Measurements from ENCODE around the gene KCNS1.

KCNS1 gene

DNA sequence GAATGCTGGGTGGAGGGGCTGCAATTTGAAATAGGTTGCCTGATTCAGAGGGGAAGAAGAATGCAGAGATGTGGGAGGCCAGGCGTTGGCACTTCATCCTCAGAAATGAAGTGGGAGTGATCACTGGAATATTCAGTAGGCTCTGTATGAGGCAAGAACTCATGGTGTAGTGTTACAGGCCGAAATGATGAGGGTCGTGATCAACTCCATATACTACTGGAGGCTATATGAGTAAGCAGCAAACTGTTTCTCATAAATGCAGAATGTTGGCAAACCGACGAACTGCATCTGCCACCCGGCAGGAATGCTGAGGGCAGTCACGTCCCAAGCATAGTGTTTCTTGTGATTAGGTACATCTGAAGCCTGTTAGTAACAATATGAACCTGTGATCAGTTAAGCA lies 12.7 kb downstream of the KCNS1 start:
- no peak overlapping the region for H3K4me2 ChIP-seq (ENCODE audit: low read length)
- no peak overlapping the region for H3K9ac ChIP-seq (ENCODE audit: low read length)
- no peak overlapping the region for H3K27ac ChIP-seq (ENCODE audit: low read depth, low read length, poor library complexity, severe bottlenecking)
- H3K9me2 ChIP-seq (ENCODE audit: low read depth, low read length), result no peaks in the 10 kb centered on the region
- TF ChIP-seq, protein P1, sequence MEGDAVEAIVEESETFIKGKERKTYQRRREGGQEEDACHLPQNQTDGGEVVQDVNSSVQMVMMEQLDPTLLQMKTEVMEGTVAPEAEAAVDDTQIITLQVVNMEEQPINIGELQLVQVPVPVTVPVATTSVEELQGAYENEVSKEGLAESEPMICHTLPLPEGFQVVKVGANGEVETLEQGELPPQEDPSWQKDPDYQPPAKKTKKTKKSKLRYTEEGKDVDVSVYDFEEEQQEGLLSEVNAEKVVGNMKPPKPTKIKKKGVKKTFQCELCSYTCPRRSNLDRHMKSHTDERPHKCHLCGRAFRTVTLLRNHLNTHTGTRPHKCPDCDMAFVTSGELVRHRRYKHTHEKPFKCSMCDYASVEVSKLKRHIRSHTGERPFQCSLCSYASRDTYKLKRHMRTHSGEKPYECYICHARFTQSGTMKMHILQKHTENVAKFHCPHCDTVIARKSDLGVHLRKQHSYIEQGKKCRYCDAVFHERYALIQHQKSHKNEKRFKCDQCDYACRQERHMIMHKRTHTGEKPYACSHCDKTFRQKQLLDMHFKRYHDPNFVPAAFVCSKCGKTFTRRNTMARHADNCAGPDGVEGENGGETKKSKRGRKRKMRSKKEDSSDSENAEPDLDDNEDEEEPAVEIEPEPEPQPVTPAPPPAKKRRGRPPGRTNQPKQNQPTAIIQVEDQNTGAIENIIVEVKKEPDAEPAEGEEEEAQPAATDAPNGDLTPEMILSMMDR (IDR thresholded peaks at IDR 0.05; ENCODE audit: low read length), result no peak
- TF ChIP-seq EZH2 (IDR thresholded peaks at IDR 0.05; ENCODE audit: borderline replicate concordance, low read length), result no peak
- no peaks in the 10 kb centered on the region for H4K20me1 ChIP-seq (ENCODE audit: insufficient read depth, low read length)
- H3F3A ChIP-seq (ENCODE audit: insufficient read depth, low read length), result no peaks in the 10 kb centered on the region
- peaks cover 13% of the 10 kb centered on the region; the same call in 1 of the 2 replicates for H3K36me3 ChIP-seq (ENCODE audit: insufficient read depth, low read length)
- no peak overlapping the region for H2AFZ ChIP-seq (ENCODE audit: low read length)
- H3K4me3 ChIP-seq (ENCODE audit: low read depth, low read length, poor library complexity, severe bottlenecking), result no peak overlapping the region
- H3K79me2 ChIP-seq (ENCODE audit: insufficient read depth, low read length), result no peaks in the 10 kb centered on the region
- no peaks in the 10 kb centered on the region for H3K27me3 ChIP-seq (ENCODE audit: insufficient read depth, low read length)
- H3K9me3 ChIP-seq (ENCODE audit: low read length), result no peaks in the 10 kb centered on the region
- H3K4me1 ChIP-seq (ENCODE audit: insufficient read depth, low read length, severe bottlenecking), result no peaks in the 10 kb centered on the region

DNA sequence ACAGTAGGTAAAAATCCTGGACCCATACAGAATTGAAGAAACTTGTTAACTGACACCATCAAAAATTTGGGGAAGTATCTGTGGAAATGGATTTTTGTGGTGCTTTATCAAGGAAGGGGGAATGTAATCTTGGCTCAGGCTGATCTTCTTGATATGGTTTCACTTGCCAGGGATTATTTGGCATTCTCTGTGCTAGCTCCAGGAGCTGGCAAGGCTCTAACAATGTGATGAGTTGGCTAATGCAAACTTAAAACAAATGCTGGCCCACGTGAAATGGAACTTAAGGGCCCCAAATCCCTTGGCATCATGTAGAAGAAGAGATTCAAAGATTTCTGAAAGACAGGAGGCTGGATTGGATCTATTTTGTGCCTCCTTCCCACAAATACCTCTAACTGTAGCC lies 13.1 kb downstream of the KCNS1 start:
- Histone ChIP-seq H3K4me1 (ENCODE audit: insufficient read depth, low read length, severe bottlenecking) (no peaks in the 10 kb centered on the region), H2AFZ (ENCODE audit: low read length) (no peak overlapping the region), H3K9me2 (ENCODE audit: low read depth, low read length) (no peaks in the 10 kb centered on the region), H3K4me3 (ENCODE audit: low read depth, low read length, poor library complexity, severe bottlenecking) (no peak overlapping the region), H4K20me1 (ENCODE audit: insufficient read depth, low read length) (no peaks in the 10 kb centered on the region), H3K4me2 (ENCODE audit: low read length) (no peak overlapping the region), H3K27ac (ENCODE audit: low read depth, low read length, poor library complexity, severe bottlenecking) (no peak overlapping the region), H3F3A (ENCODE audit: insufficient read depth, low read length) (no peaks in the 10 kb centered on the region), H3K27me3 (ENCODE audit: insufficient read depth, low read length) (no peaks in the 10 kb centered on the region), H3K79me2 (ENCODE audit: insufficient read depth, low read length) (no peaks in the 10 kb centered on the region), H3K9ac (ENCODE audit: low read length) (no peak overlapping the region), H3K36me3 (ENCODE audit: insufficient read depth, low read length) (peaks cover 15% of the 10 kb centered on the region), H3K9me3 (ENCODE audit: low read length) (no peaks in the 10 kb centered on the region)
- TF ChIP-seq, protein P1 (IDR thresholded peaks at IDR 0.05; ENCODE audit: low read length), result no peak
- TF ChIP-seq EZH2 (IDR thresholded peaks at IDR 0.05; ENCODE audit: borderline replicate concordance, low read length), result no peak

DNA sequence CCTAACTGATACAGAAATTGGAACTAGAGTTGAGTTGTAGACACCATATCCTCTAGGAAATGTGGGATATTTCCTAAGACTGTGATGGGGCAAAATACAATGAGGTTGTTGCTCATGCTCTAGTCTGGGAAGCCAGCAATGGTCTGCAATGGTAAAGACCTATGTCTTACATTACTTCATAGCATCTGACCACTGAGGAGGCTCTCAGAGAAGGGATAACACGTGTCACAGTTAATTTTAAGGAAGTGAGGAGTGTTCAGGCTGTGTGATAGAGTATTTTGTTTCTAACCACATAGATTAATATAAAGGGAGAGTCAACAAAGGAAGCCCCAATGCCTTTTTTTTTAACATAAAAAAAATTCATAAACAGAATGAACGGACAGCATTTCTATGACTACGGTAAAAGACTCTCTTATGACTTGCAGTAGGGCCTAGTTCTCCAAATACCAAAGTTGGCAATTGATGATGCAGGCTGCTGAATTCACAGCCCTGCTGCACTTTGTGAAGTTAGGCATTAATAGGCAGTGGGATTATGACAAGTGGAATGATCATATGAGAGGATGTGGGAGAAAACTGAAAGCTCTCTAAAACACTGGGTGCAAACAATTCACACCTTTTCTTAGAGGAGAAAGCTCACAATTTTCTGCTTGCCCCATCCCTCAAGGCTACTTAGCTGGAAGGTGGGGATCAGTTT lies 13.7 kb downstream of the KCNS1 start:
- Histone ChIP-seq H3K27me3 (ENCODE audit: insufficient read depth, low read length) (no peaks in the 10 kb centered on the region), H3K27ac (ENCODE audit: low read depth, low read length, poor library complexity, severe bottlenecking) (no peak overlapping the region), H3K9me2 (ENCODE audit: low read depth, low read length) (no peaks in the 10 kb centered on the region), H3K9ac (ENCODE audit: low read length) (no peak overlapping the region), H2AFZ (ENCODE audit: low read length) (no peak overlapping the region), H3F3A (ENCODE audit: insufficient read depth, low read length) (no peaks in the 10 kb centered on the region), H3K4me2 (ENCODE audit: low read length) (no peak overlapping the region), H3K9me3 (ENCODE audit: low read length) (0 out of 2 replicates have a peak, but pooled peaks cover 3% of the 10 kb centered on the region), H4K20me1 (ENCODE audit: insufficient read depth, low read length) (no peaks in the 10 kb centered on the region), H3K4me1 (ENCODE audit: insufficient read depth, low read length, severe bottlenecking) (no peaks in the 10 kb centered on the region), H3K36me3 (ENCODE audit: insufficient read depth, low read length) (peaks cover 21% of the 10 kb centered on the region), H3K4me3 (ENCODE audit: low read depth, low read length, poor library complexity, severe bottlenecking) (no peak overlapping the region), H3K79me2 (ENCODE audit: insufficient read depth, low read length) (no peaks in the 10 kb centered on the region)
- TF ChIP-seq, protein P1 (IDR thresholded peaks at IDR 0.05; ENCODE audit: low read length), result no peak
- no peak for TF ChIP-seq EZH2 (IDR thresholded peaks at IDR 0.05; ENCODE audit: borderline replicate concordance, low read length)

Measured in OCI-LY1 (cell line).